GM12874 (cell line): ENCODE results near the gene RBM38.

Experiments
- TF ChIP-seq, protein P1 (sequence below): IDR thresholded peaks from 2 replicates; pipeline ENCODE4 v1.5.1; 2011; ENCODE audit warnings: low read depth, mild to moderate bottlenecking, control low read depth, low read length, moderate library complexity; ENCODE audit not compliant: insufficient read depth

Gene RBM38

DNA sequence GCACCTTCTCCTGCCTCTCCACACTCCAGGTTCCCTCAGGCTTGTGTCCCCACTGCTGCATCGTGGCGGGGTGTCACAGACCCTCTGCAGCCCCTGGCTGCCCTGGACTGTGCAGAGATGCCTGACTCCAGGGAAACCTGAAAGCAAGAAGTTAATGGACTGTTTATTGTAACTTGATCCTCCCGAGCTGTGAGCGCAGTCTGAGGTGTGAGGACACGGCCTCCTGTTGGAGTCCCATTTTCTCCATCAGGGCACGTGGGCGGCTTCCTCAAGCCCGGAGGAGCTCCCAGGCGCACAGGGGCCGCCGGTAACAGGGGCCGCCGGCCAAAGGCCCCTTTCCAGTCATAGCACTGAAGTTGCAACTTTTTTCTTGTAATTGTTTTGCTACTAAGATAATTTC is 16.9 kb downstream of the RBM38 start:
- TF ChIP-seq, protein P1, sequence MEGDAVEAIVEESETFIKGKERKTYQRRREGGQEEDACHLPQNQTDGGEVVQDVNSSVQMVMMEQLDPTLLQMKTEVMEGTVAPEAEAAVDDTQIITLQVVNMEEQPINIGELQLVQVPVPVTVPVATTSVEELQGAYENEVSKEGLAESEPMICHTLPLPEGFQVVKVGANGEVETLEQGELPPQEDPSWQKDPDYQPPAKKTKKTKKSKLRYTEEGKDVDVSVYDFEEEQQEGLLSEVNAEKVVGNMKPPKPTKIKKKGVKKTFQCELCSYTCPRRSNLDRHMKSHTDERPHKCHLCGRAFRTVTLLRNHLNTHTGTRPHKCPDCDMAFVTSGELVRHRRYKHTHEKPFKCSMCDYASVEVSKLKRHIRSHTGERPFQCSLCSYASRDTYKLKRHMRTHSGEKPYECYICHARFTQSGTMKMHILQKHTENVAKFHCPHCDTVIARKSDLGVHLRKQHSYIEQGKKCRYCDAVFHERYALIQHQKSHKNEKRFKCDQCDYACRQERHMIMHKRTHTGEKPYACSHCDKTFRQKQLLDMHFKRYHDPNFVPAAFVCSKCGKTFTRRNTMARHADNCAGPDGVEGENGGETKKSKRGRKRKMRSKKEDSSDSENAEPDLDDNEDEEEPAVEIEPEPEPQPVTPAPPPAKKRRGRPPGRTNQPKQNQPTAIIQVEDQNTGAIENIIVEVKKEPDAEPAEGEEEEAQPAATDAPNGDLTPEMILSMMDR = no peak

DNA sequence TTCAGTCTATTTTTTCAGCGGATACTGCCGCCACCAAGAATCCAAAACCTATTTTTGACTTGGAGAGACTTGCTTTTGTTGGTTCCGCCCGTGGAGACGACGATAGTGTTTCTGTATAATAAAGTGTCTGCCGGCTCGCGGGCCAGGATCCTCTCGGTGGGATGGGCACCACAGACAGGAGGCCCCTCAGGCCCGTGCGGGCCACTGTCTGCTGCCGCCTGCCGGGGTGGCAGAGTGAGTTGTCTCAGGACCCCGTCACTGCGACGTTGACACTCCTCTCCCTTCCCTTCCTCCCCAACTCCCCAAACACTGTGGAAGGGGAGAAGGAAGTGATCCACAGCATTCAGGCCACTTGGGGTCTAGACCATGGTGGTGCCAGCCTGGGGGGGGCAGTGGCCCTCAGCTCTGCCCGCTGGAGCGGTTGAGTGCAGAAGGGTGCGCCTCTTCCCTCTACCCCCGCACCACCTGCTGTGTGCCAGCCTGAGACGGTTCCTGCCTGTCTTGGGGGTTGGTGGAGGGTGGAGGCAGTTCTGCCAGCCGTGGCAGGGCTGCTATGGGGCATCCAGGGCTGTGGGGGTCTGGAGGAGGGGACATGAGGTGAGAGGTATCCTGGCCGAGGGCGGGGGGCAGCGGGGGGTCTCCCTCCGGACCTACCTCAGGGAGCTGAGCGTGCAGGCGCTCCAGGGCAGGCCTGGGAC is 17.5 kb downstream of the RBM38 start:
- TF ChIP-seq, protein P1 = no peak

DNA sequence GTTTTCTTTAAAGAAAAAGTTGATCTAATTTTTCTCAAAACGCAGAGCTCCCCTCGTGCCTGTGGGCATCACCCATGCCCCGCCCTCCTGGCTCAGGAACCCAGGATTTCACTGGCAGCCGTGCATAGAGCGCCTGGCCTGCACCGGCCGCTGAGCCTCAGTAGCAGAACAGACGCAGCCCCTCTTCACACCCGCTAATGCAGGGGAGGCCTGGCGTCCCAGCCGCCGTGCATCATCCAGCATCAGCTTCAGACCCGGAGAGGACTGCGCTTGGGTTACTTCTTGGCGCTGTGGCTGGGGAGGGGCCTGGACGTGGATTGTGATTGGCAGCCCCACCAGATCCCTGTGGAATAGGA is 18.1 kb downstream of the RBM38 start:
- TF ChIP-seq, protein P1 = no peak

DNA sequence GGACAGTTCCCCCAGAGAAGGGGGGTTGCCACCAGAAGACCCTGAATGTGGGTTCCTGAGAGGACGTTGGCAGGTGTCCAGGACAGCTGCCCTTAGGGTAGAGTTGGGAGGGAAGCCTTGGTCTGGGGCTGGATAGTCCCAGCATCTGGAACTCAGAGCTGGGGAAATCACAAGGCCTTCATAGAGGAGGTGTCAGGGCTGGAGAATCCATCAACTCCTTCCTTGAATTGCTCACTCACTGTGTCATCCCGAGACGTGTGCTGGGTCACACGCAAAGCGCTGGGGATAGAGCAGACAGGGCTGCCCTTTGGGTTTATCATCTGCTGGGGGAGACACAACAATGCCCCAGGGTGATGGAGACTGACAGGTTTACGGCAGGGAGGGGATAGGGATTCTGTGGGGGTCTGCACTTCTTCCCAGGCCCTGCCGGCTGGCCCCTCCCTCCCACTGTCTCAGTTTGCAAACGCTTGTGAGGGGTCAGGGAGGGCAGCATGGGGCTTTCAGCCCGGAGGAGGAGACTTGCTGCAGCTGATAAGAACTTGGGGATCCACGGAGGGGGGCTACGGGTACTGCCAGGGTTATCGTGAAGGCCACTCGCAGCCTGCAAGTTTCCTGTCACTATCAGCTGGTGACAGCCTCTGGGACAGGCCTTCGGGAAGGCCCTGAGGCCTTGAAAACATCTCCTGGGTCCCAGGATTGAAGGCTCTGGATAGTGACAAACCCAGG is 18.6 kb downstream of the RBM38 start:
- TF ChIP-seq, protein P1 = no peak

DNA sequence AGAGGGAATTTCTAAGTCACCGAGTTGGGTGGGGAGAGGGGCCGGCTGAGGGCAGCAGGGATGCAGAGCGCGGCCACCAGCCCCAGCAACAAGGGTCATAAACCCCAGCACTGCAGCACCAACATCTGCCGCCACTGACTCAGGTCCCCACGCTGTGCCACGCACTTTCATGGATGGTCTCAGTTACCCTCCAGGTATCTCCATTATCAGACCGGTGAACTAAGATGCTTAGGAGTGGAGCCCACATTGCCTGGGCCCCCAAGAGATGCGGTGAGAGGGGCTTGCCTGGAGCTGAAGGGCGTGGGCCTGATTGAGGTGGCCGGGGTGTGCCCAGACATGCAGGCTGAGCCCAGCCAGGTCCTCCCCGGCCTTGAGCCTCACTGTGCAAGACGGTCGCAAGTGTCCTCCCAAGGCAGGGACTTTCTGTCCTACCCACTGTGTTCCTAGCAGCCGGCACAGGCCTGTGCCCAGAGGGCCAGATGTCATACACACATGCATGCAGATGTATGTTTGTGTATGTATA is 19.3 kb downstream of the RBM38 start:
- TF ChIP-seq, protein P1 = no peak

DNA sequence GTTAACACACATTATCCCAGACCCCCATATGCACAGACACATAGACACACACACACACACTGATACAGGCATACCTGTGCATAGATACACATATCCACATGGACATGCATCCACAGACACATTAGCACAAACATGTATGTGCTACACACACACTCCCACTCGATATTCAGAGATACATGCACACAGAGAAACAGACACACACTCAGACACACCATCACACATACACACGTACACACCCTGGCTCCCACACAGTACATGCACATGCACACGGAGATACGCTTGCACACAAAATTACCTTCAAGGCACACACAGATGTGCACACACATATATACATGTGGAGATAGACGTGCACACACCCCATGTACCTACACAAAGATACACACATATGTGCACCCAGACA is 19.7 kb downstream of the RBM38 start:
- TF ChIP-seq, protein P1 = no peak

DNA sequence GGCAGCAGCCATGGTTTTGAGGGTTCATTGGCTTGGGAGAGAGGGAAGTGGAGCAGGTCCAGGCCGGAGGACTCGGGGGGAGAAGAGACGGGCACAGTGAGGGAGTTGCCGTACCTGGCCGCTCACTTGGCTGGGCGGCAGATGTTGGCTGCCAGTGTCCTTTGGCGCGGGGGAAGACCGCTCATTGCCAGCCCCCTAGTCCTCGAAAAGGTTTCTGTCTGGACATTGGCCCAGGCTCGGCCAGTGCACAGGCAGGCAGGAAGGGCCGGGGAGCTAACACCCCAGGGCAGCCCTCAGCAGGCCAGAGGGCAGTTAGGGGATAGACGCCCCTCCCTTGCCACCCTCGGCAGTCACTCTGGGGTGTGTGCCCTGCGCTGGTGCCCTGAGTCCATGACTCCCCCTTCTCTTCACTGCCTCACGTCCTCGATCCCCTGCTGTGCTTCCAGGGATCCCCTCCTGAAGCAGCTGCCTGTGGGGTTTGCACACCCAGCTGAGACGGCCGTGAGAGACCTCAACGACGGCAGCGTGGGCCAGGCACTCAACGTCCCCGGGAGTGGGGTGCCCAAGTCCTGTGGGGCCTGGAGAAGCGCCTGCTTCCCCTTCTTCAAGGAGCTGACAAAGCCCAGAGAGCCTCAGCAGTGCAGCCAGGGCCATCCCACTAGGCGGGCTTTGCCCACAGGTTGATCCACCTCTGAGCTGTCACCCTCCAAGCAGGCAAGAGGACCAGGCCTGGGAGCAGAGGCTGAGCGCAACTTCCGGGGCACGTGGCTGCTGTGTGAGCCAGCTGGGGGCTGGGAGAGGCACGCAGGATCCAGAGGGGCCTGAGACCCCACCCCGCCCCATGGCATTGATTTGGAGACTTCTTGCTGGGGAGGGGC is 20.4 kb downstream of the RBM38 start:
- TF ChIP-seq, protein P1 = no peak
